EH (cell line): ENCODE data around the gene MACROD2.

ENCODE experiments used
- DNase-seq: peaks from one replicate; pipeline ENCODE4 v3.0.0-alpha.2; 2015; ENCODE audit warnings: low read depth

MACROD2 gene

DNA sequence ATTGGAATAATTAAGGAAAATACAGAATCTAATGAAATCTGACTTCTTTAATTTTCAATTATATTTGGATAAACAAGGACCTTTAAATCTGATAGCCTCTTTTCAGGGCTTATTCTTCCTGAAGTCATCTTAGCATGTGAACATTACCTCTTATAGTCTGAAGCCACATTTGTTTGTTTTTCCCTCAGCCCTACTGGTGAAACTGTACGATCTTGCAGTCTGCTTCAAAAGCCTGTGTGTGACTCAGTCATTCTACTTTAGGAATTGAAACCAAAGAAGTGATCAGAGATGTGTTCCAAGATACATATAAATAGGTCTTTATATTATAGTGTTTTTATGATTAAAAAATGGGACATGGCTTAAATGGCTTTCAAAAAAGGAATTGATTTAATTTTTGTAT is 67.5 kb downstream of the MACROD2 start:
- DNase-seq, result peak; percentile 5

- DNase-seq, result no peak
These were observed 69.0 kb downstream of the MACROD2 start for GRCh38 chr20:14064333-14064732.

DNA sequence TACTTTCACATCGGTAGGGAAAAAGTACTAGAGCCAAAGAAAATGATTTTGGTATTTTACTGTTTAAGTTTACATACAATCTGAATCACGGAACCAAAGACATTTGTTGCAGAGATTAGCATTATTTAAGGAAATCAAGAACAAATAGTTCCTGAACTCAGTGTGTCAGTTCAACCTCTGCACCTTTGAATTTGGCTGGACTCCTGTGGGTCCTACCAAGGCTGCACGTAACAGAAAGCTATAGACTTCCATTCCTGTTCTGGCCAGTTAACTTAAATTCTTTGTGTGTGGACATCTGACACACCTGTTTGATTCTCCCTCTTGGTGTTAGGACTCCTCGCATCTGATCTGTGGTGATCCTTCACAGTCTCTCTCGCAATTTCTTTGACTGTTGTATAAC is 69.6 kb downstream of the MACROD2 start:
- no peak for DNase-seq

DNA sequence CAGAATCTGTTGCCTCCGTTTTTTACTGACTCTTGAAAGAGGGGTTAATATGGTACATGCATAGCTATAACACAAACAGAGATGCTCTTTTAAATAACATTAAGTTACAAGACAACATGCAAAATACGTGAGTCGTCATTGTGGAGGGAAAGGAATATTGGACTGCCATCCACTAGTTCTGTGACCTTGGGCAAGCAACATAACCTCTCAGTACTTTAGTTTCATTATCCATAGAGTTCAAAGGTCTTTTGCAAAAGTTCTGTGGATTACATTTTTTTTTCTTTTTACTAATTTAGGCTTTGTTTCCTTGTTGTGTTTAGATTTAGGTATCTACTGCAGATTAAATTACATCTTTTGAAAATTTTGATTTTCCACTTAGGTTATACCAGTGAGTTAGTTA is 70.5 kb downstream of the MACROD2 start:
- DNase-seq, result no peak

- no peak for DNase-seq
These were observed 72.3 kb downstream of the MACROD2 start for GRCh38 chr20:14067603-14068002.

GRCh38 chr20:14069796-14070195 is 74.5 kb downstream of the MACROD2 start:
- DNase-seq, result peak; percentile 40

GRCh38 chr20:14093652-14094051 is 98.3 kb downstream of the MACROD2 start:
- DNase-seq, result no peak

GRCh38 chr20:14098261-14098660 is 102.9 kb downstream of the MACROD2 start:
- no peak for DNase-seq

- no peak for DNase-seq
These were observed 118.1 kb downstream of the MACROD2 start for GRCh38 chr20:14113416-14113815.

- DNase-seq, result no peak
These were observed 118.9 kb downstream of the MACROD2 start for GRCh38 chr20:14114065-14114704.

- DNase-seq, result no peak
These were observed 120.7 kb downstream of the MACROD2 start for GRCh38 chr20:14116037-14116436.

DNA sequence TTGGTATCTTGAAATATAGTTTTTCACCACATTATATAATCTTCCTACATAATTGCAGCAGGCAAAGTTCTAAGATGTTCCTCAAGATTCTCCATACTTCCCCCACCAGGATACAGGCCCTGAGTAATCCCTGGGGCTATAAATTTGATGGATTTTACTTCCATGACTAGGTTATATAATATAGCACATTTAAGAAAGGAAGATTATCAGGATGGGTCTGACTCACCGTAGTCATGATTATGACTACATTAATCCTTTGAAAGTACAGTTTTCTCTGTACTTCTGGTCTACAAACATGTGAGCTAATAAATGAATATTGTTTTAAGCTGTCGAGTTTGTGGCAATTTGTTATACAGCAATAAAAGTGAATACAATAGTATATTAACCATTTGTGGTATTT is 122.5 kb downstream of the MACROD2 start:
- DNase-seq, result no peak

DNA sequence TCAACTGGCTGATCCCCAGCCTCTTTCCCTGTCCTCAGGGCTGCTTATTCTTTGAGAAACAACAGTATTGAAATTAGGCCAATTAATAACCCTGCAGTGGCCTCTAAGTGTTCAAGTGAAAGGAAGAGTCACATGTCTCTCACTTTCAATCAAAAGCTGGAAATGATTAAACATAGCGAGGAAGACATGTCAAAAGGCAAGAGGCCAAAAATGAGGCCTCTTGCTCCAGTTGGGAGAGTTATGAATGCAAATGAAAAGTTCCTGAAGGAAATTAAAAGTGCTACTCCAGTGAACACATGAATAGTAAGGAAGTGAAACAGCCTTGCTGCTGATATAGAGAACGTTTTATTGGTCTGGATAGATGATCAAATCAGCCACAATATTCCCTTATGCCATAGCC is 131.5 kb downstream of the MACROD2 start:
- DNase-seq, result no peak

DNA sequence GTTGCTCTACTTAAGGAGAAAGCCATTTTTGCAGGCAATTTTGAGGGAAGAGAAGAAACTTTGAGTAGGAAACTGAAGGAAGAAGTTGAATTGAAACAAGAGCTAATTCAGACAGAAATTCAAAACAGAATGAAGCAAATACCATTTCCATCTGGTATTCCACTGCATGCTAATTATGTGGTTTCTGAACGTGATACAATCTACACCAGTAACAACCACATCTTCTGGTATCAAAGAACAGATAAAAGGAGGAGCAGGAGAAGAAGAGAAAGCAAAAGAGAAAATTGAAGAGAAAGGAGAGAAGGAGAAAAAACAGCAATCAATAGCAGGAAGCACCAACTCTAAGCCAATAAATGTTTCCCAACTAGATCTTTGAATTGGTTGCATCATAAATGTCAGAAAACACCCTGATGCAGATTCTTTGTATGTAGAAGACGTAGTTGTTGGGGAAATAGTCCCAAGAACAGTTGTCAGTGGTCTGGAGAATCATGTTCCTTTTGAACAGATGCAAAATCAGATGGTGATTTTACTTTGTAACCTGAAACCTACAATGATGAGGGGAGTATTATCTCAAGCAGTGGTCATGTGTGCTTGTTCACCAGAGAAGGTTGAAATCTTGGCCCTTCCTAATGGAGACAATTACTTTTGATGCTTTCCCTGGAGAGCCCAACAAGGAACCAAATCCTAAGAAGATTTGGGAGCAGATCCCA is 132.4 kb downstream of the MACROD2 start:
- no peak for DNase-seq

DNA sequence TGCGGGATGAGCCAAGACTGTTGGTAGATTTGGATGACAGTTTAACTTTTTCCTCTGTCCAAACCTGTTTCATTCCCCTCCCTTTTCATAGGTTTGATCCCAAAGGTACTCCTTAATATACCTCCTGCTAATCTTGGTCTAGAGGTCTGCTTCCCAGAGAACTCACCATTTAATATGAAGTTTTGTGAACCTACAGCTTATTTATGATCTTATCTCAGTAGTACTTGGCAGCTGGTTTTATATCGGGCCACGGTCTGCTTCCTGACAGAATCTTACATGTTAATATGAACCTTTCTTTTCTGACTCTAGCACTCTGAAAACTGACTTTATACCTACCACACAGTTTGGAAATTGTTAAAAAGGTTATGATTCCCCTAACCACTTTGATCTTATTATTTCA is 138.7 kb downstream of the MACROD2 start:
- DNase-seq, result no peak

DNA sequence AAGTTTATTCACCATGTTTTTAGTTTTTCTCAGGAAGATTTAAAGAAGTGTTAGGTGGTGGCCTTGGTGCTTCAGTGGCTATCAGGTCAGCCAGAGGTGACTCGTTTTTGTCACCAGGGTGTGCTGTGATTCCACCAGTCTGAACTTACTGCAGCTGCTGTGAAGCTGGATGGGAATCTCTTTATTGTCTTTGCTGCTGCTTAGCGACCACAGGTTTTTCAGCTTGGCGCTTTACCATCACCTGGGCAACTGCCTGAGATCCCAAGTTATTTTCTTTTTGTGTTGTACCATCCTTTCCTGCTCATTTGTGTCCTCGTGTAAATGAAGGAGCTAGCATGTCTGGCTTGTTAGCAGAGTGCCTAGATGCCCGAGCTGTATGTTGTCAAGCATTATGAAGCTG is 146.9 kb downstream of the MACROD2 start:
- peak; percentile 35 for DNase-seq

DNA sequence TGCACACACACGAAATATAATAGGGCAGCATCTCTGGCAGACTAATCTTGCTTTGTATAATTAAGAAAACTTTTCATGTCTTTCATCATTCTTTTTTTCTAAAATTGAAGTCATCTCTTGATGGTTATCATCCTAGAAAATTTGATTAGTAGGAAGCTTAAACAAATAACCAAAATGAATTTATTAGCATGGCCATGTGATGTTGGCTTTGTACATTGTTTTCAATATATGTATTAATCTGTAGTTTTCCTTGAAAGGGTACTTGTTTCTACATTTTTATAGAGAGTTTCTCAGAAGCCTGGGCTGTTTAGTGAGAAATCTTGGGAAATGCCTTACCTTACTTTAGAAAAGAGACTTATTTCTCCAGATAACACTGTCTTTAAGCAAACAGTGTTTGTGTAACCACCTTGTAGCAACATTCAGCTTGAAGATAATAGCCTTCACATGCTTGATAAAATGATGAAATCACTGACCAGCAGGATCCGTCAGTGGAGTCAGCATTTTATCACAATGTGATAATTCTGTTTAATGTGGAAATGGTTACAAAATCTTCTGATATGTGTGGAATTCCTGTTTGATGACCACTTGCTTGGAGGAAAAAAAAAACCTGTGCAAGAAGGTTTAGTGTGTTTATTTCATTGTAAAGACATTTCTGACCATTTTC is 147.8 kb downstream of the MACROD2 start:
- DNase-seq, result peak; percentile 30

DNA sequence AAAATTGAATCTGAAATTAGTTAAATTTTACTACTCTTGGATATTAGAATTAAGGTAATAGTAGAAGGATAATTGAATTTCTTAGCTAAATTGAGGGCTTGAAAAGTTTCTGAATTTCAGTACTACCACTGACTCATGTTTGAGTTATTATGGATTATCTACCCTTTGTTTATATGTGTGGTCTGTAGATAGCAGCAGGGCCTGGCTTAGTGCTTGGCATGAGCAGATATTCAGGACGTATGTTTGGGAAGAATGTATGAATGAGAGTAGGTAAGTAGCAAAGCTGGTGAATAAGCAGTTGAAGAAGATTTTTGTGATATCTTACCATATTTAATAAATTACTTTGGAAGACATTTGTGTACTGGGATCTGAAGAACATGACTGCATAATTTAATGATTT is 152.7 kb downstream of the MACROD2 start:
- DNase-seq, result no peak

DNA sequence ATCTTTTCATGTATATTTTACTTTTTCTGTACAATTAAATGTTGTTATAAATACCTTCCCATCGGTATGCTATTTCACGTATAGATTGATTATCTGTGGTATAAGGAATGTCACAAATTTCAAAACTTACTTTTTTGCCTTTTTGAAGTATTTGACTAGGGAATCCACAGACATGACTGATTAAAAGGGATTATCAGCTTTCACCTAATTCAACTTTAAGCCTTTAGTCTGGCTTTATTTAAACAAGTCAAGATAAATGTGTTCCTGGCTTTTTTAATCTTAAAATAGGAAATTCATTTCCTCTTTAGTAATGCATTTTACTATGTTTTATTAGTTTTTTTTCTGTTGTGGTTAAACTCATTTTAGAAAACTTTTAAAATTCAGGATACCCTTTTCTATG is 160.0 kb downstream of the MACROD2 start:
- no peak for DNase-seq

DNA sequence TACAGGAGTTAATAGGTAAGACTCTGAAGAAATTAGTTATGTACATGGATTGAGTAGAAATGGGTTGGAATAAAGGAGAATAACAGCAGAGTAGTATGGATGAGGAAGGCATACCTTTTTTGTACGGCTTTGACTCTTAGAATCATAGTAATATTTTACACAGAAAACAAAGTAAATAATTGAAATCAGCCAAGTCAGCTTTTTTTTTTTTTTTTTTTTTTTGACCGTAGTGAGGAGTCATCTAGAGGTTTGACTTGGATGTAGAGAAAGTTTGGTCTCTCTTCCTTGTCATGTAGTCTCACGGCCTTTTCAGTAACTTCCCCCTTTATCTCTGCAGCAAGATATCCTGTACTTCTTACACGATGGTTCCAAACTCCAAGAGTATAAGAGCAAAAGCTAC is 183.2 kb downstream of the MACROD2 start:
- no peak for DNase-seq

GRCh38 chr20:14178952-14179351 is 183.6 kb downstream of the MACROD2 start:
- no peak for DNase-seq

DNA sequence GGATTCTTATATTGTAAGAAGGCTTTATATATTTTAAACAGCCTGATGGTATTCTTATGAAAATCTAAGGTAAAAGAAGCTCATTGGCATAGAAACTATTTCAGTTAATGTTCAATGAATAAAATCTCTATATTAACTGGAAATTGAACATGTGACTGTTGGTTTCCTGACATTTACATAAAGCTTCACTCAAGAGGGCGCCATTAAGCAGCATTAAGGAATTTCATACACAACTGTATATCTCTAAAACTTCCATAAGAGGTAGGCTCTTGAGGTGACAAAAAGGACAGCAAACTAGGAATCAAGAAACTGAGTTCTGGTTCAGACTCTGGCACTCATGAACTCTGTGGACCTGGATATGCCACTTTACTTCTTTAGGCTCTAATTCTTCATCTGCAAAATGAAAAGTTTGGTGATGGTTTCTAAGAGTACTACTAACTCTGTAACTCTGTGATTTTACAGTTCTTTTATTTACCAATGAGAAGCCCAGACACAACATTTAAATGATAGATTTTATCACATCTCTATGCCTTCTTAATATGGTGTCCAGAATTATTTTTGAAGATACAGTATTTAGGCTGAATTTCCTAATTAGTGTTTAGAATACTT is 194.6 kb downstream of the MACROD2 start:
- DNase-seq, result peak; percentile 68

DNA sequence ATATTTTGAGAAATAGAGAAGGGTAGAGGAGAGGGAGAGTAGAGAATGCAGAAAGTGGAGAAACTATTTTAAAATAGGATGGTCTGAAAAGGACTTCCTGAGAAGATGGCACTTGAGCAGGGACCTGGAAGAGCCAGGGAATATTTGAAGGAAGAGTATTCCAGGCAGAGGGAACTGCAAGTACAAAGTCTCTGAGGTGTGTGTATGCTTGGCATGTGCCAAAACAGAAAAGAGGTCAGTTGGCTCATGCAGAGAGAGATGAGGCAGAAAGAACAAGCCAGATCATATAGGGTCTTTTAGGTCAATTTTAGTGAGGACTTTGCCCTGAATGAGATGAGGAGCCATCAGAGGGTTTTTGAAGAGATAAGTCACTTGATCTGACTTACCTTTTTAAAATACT is 196.2 kb downstream of the MACROD2 start:
- no peak for DNase-seq
